ENCODE results near the gene SPRED2.
A peak's percentile ranks its signal among the peaks of the same experiment; 100 is the strongest.

SPRED2 gene

DNA sequence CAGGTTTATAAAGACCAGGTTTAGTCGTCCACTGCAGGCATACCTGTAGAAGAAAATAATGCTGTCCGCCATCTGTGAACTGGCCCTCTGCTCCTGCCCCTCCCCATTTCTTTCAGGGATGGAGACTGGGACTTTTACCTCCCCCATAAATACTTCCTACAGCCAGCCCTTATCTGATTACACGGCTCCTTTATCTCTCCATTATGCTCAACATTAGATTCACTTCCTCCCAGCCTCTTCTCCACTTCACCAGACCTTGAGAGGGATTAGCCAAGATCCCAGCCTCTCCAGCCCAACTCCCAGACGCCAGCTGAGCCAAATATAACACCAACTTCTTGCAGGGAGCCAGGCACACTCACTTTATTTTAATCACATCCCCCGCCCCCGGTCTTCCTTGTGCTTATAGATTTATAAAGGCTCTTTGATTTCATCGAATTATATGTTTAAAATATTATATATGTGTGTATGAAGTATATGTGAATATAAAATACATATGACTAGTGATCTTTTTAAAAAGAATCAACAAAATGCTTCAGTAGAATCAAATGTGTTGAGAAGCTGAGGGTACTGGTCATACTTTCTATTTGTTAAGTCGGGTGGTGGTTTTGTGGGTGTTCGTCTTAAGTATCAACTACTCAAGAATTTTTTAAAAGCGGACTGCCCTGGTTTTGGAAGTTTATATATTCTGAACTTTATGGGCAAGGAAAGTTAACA lies 81.0 kb downstream of the SPRED2 start:
- peaks cover 8 to 39% (median 30%) of the 10 kb centered on the region in 4 experiments for H3K4me1 ChIP-seq (ENCODE audit: control extremely low read depth in 1 of 4, control insufficient read depth in 4 of 4, insufficient read depth in 4 of 4, low read length in 3 of 4)
- no peak for DNase-seq
- H3K27me3 ChIP-seq (replicated peaks in 2 of 5; ENCODE audit: control insufficient read depth in 4 of 5, insufficient read depth in 5 of 5, low read length in 4 of 5) = no peaks in the 10 kb centered on the region
- POLR2A ChIA-PET = interaction anchor here (0.6 kb wide), 1 partner anchor 14 kb away, joined by 3 read pairs; no protein-coding TSS in a partner anchor
- WGBS (ENCODE audit: insufficient coverage) = 65% methylated on average over 3 of the region's 10 CpGs
- no peaks in the 10 kb centered on the region for H3K36me3 ChIP-seq (ENCODE audit: control insufficient read depth in 4 of 4, insufficient read depth in 4 of 4, low read length in 3 of 4)
- no peak overlapping the region for H3K27ac ChIP-seq (ENCODE audit: insufficient read depth in 1 of 2, low read depth in 1 of 2, low read length in 2 of 2, poor library complexity in 1 of 2, severe bottlenecking in 2 of 2)
- H3K4me3 ChIP-seq (ENCODE audit: control insufficient read depth in 1 of 7, extremely low read depth in 1 of 7, insufficient read depth in 4 of 7, low read depth in 2 of 7, low read length in 6 of 7) = no peak overlapping the region
- CTCF ChIA-PET = interaction anchor here (1.0 to 2.2 kb wide), 9 partner anchors 8 to 59 kb away, joined by 3 to 8 read pairs (median 4); no protein-coding TSS in a partner anchor
- H3K9me3 ChIP-seq (ENCODE audit: control extremely low read depth in 1 of 5, control insufficient read depth in 4 of 5, insufficient read depth in 2 of 5, low read depth in 1 of 5, low read length in 4 of 5) = no peaks in the 10 kb centered on the region

GRCh38 chr2:65350651-65351056 lies 81.7 kb downstream of the SPRED2 start:
- Histone ChIP-seq H3K36me3 (ENCODE audit: control insufficient read depth in 4 of 4, insufficient read depth in 4 of 4, low read length in 3 of 4) (no peaks in the 10 kb centered on the region), H3K27ac (ENCODE audit: insufficient read depth in 1 of 2, low read depth in 1 of 2, low read length in 2 of 2, poor library complexity in 1 of 2, severe bottlenecking in 2 of 2) (no peak overlapping the region), H3K9me3 (ENCODE audit: control extremely low read depth in 1 of 5, control insufficient read depth in 4 of 5, insufficient read depth in 2 of 5, low read depth in 1 of 5, low read length in 4 of 5) (no peaks in the 10 kb centered on the region), H3K27me3 (replicated peaks in 2 of 5; ENCODE audit: control insufficient read depth in 4 of 5, insufficient read depth in 5 of 5, low read length in 4 of 5) (no peaks in the 10 kb centered on the region), H3K4me3 (ENCODE audit: control insufficient read depth in 1 of 7, extremely low read depth in 1 of 7, insufficient read depth in 4 of 7, low read depth in 2 of 7, low read length in 6 of 7) (no peak overlapping the region), H3K4me1 (ENCODE audit: control extremely low read depth in 1 of 4, control insufficient read depth in 4 of 4, insufficient read depth in 4 of 4, low read length in 3 of 4) (peaks cover 8 to 39% (median 30%) of the 10 kb centered on the region in 4 experiments)
- POLR2A ChIA-PET = interaction anchor here (1.4 kb wide), 1 partner anchor 87 kb away, joined by 4 read pairs; no protein-coding TSS in a partner anchor
- CTCF ChIA-PET = interaction anchor here (0.8 to 2.2 kb wide), 8 partner anchors 9 to 58 kb away, joined by 3 to 8 read pairs (median 4); no protein-coding TSS in a partner anchor
- peak; percentile 28 to 54 (median 51) for DNase-seq
- WGBS (ENCODE audit: insufficient coverage) = 92% methylated on average over 6 of the region's 6 CpGs

DNA sequence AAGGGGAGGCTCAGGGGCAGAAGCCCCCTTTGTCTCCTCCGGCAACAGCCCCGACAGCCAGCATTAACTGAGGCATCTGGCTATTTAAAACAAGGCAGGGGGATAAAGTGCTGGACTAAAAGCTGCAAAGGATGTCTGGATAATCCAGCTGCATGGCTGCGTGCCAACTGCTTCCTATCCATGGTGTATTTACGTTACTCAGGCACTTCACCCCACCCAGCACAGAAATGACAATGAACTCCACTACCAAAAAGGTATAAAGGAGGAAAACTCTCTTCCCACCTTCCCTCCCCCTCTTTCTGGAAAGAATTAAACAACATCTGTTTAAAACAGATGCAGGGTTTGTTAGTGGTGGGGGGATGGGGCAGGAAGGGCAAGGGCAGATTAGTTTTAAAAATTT lies 82.5 kb downstream of the SPRED2 start:
- no peaks in the 10 kb centered on the region for H3K36me3 ChIP-seq (ENCODE audit: control insufficient read depth in 4 of 4, insufficient read depth in 4 of 4, low read length in 3 of 4)
- H3K4me1 ChIP-seq (ENCODE audit: control extremely low read depth in 1 of 4, control insufficient read depth in 4 of 4, insufficient read depth in 4 of 4, low read length in 3 of 4) = peaks cover 8 to 32% (median 25%) of the 10 kb centered on the region in 4 experiments
- no peaks in the 10 kb centered on the region for H3K27me3 ChIP-seq (replicated peaks in 2 of 5; ENCODE audit: control insufficient read depth in 4 of 5, insufficient read depth in 5 of 5, low read length in 4 of 5)
- WGBS (ENCODE audit: insufficient coverage) = 24% methylated on average over 3 of the region's 4 CpGs
- peak overlapping the region in 1 of 7 experiments; percentile 27 for H3K4me3 ChIP-seq (ENCODE audit: control insufficient read depth in 1 of 7, extremely low read depth in 1 of 7, insufficient read depth in 4 of 7, low read depth in 2 of 7, low read length in 6 of 7)
- CTCF ChIA-PET = interaction anchor here (0.8 to 1.7 kb wide), 5 partner anchors 16 to 57 kb away, joined by 3 to 8 read pairs (median 4); no protein-coding TSS in a partner anchor
- POLR2A ChIA-PET = interaction anchor here (1.4 kb wide), 1 partner anchor 87 kb away, joined by 4 read pairs; no protein-coding TSS in a partner anchor
- no peaks in the 10 kb centered on the region for H3K9me3 ChIP-seq (ENCODE audit: control extremely low read depth in 1 of 5, control insufficient read depth in 4 of 5, insufficient read depth in 2 of 5, low read depth in 1 of 5, low read length in 4 of 5)
- no peak overlapping the region for H3K27ac ChIP-seq (ENCODE audit: insufficient read depth in 1 of 2, low read depth in 1 of 2, low read length in 2 of 2, poor library complexity in 1 of 2, severe bottlenecking in 2 of 2)
- peak; percentile 11 to 67 (median 61) for DNase-seq

DNA sequence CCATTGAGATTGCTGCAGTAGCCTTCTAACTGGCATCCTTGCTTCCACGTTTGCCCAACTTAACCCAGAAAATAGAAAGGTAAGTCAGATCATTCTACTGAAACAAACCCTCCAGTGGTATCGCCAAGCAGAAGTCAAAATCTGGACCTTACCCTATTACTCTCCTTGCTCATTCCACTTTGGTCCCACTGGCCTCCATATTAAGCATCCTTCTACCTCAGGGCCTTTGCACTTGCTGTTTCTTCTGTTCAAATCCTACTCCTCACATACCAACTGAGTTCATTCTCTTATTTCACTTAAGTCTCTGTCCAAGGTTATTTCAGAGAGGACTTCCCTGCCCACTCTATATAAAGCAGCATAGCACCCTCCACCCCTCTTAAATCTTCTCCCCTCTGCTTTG lies 84.5 kb downstream of the SPRED2 start:
- WGBS (ENCODE audit: insufficient coverage) = 95% methylated on average over 2 of the region's 2 CpGs
- no peaks in the 10 kb centered on the region for H3K27me3 ChIP-seq (replicated peaks in 2 of 5; ENCODE audit: control insufficient read depth in 4 of 5, insufficient read depth in 5 of 5, low read length in 4 of 5)
- CTCF ChIA-PET = interaction anchor here (1.3 kb wide), 1 partner anchor 38 kb away, joined by 3 read pairs; no protein-coding TSS in a partner anchor
- H3K9me3 ChIP-seq (ENCODE audit: control extremely low read depth in 1 of 5, control insufficient read depth in 4 of 5, insufficient read depth in 2 of 5, low read depth in 1 of 5, low read length in 4 of 5) = no peaks in the 10 kb centered on the region
- POLR2A ChIA-PET = no interaction called here
- H3K36me3 ChIP-seq (ENCODE audit: control insufficient read depth in 4 of 4, insufficient read depth in 4 of 4, low read length in 3 of 4) = no peaks in the 10 kb centered on the region
- H3K4me3 ChIP-seq (ENCODE audit: control insufficient read depth in 1 of 7, extremely low read depth in 1 of 7, insufficient read depth in 4 of 7, low read depth in 2 of 7, low read length in 6 of 7) = no peak overlapping the region
- no peak for DNase-seq
- no peak overlapping the region for H3K27ac ChIP-seq (ENCODE audit: insufficient read depth in 1 of 2, low read depth in 1 of 2, low read length in 2 of 2, poor library complexity in 1 of 2, severe bottlenecking in 2 of 2)
- H3K4me1 ChIP-seq (ENCODE audit: control extremely low read depth in 1 of 4, control insufficient read depth in 4 of 4, insufficient read depth in 4 of 4, low read length in 3 of 4) = peaks cover 7 to 26% (median 20%) of the 10 kb centered on the region in 4 experiments

DNA sequence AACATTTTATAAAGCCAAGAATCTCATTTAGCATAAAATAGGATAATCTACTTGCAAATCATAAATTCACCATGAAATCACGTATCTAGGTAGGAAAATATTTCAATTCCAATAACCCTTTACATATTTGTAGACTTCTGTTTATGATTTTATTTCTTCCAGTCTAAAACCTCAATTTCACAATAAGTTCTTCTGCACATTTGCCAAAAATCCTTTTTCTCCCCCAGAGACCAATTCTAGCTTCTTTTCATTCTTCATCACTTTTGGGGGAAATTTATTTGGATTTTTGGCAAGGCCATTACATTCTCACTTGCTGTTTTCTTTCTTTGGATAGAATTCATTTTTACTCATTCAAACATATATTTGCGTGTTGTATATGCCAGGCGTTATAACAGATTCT lies 86.8 kb downstream of the SPRED2 start:
- WGBS (ENCODE audit: insufficient coverage) = 100% methylated on average over 3 of the region's 3 CpGs
- DNase-seq = no peak

GRCh38 chr2:65344689-65345088 lies 87.7 kb downstream of the SPRED2 start:
- Histone ChIP-seq H3K9me3 (ENCODE audit: control extremely low read depth in 1 of 5, control insufficient read depth in 4 of 5, insufficient read depth in 2 of 5, low read depth in 1 of 5, low read length in 4 of 5) (no peaks in the 10 kb centered on the region), H3K4me3 (ENCODE audit: control insufficient read depth in 1 of 7, extremely low read depth in 1 of 7, insufficient read depth in 4 of 7, low read depth in 2 of 7, low read length in 6 of 7) (no peak overlapping the region), H3K4me1 (ENCODE audit: control extremely low read depth in 1 of 4, control insufficient read depth in 4 of 4, insufficient read depth in 4 of 4, low read length in 3 of 4) (peaks cover 5 to 8% (median 5%) of the 10 kb centered on the region in 4 experiments), H3K36me3 (ENCODE audit: control insufficient read depth in 4 of 4, insufficient read depth in 4 of 4, low read length in 3 of 4) (peaks cover 0 to 5% (median 1%) of the 10 kb centered on the region in 4 experiments), H3K27me3 (replicated peaks in 2 of 5; ENCODE audit: control insufficient read depth in 4 of 5, insufficient read depth in 5 of 5, low read length in 4 of 5) (no peaks in the 10 kb centered on the region), H3K27ac (ENCODE audit: insufficient read depth in 1 of 2, low read depth in 1 of 2, low read length in 2 of 2, poor library complexity in 1 of 2, severe bottlenecking in 2 of 2) (no peak overlapping the region)
- WGBS (ENCODE audit: insufficient coverage) = 86% methylated on average over 10 of the region's 15 CpGs
- POLR2A ChIA-PET = no interaction called here
- CTCF ChIA-PET = interaction anchor here (0.6 kb wide), 1 partner anchor 207 kb away, joined by 3 read pairs; no protein-coding TSS in a partner anchor
- no peak for DNase-seq

More for the DNA sequence above, 86.8 kb downstream of the SPRED2 start:
- no peak overlapping the region for H3K4me3 ChIP-seq (ENCODE audit: control insufficient read depth in 1 of 7, extremely low read depth in 1 of 7, insufficient read depth in 4 of 7, low read depth in 2 of 7, low read length in 6 of 7)
- no peaks in the 10 kb centered on the region for H3K27me3 ChIP-seq (replicated peaks in 2 of 5; ENCODE audit: control insufficient read depth in 4 of 5, insufficient read depth in 5 of 5, low read length in 4 of 5)
- POLR2A ChIA-PET = no interaction called here
- no peaks in the 10 kb centered on the region for H3K9me3 ChIP-seq (ENCODE audit: control extremely low read depth in 1 of 5, control insufficient read depth in 4 of 5, insufficient read depth in 2 of 5, low read depth in 1 of 5, low read length in 4 of 5)
- CTCF ChIA-PET = no interaction called here
- peaks cover 7 to 17% (median 14%) of the 10 kb centered on the region in 4 experiments for H3K4me1 ChIP-seq (ENCODE audit: control extremely low read depth in 1 of 4, control insufficient read depth in 4 of 4, insufficient read depth in 4 of 4, low read length in 3 of 4)
- H3K36me3 ChIP-seq (ENCODE audit: control insufficient read depth in 4 of 4, insufficient read depth in 4 of 4, low read length in 3 of 4) = peaks cover 0 to 5% (median 1%) of the 10 kb centered on the region in 4 experiments
- H3K27ac ChIP-seq (ENCODE audit: insufficient read depth in 1 of 2, low read depth in 1 of 2, low read length in 2 of 2, poor library complexity in 1 of 2, severe bottlenecking in 2 of 2) = no peak overlapping the region

DNA sequence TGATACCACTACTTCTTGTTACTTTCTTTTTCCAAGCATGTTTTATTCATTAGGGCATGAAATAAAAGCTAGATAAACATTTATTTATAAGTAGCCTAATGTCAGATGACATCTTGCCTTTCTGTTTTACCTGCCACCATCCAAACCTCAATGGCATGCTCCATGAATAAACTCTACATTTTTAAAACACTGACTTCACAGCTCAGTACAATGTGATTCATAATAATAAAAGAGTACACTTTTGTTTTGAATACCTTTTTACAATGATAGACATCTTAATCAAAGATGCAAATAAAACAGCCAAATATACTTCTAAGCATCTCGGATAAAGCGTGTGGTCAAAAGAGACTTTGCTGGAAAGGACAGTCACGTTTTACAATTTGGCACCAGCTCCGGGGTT lies 88.2 kb downstream of the SPRED2 start:
- H3K4me1 ChIP-seq (ENCODE audit: control extremely low read depth in 1 of 4, control insufficient read depth in 4 of 4, insufficient read depth in 4 of 4, low read length in 3 of 4) = peaks cover 0 to 3% (median under 1%) of the 10 kb centered on the region in 4 experiments
- peaks cover 0 to 5% (median 1%) of the 10 kb centered on the region in 4 experiments for H3K36me3 ChIP-seq (ENCODE audit: control insufficient read depth in 4 of 4, insufficient read depth in 4 of 4, low read length in 3 of 4)
- H3K27me3 ChIP-seq (replicated peaks in 2 of 5; ENCODE audit: control insufficient read depth in 4 of 5, insufficient read depth in 5 of 5, low read length in 4 of 5) = no peaks in the 10 kb centered on the region
- no peak for DNase-seq
- no peak overlapping the region for H3K4me3 ChIP-seq (ENCODE audit: control insufficient read depth in 1 of 7, extremely low read depth in 1 of 7, insufficient read depth in 4 of 7, low read depth in 2 of 7, low read length in 6 of 7)
- 92% methylated on average over 4 of the region's 4 CpGs for WGBS (ENCODE audit: insufficient coverage)
- H3K27ac ChIP-seq (ENCODE audit: insufficient read depth in 1 of 2, low read depth in 1 of 2, low read length in 2 of 2, poor library complexity in 1 of 2, severe bottlenecking in 2 of 2) = no peak overlapping the region
- CTCF ChIA-PET = interaction anchor here (0.6 kb wide), 1 partner anchor 208 kb away, joined by 3 read pairs; no protein-coding TSS in a partner anchor
- POLR2A ChIA-PET = interaction anchor here (0.7 kb wide), 1 partner anchor 211 kb away, joined by 4 read pairs; no protein-coding TSS in a partner anchor
- no peaks in the 10 kb centered on the region for H3K9me3 ChIP-seq (ENCODE audit: control extremely low read depth in 1 of 5, control insufficient read depth in 4 of 5, insufficient read depth in 2 of 5, low read depth in 1 of 5, low read length in 4 of 5)

Data from common myeloid progenitor, CD34-positive (primary cell).